Fibroblast of lung (primary cell): Measurements from ENCODE around the gene MARK4. TPM values are rescaled to one million over a fixed set of nuclear protein-coding genes. Genes with fewer than 3 reads are reported as not detected.

Experiments used
- DNase-seq, 2 donors: peaks; one replicate each; pipeline versions ENCODE4 v3.0.0 to v3.0.0-alpha.2; 2010; ENCODE audit warnings: low read depth in 2 of 2
- H2AFZ ChIP-seq: 2 replicates; pipeline ENCODE4 v1.5.1; 2012; ENCODE audit warnings: low read length, control low read depth, inconsistent platforms
- H3K27ac ChIP-seq: 2 replicates; pipeline ENCODE4 v1.5.1; 2011; ENCODE audit warnings: low read length, control low read depth; ENCODE audit not compliant: insufficient read depth
- H3K27me3 ChIP-seq: 2 replicates; pipeline ENCODE4 v1.5.1; 2011; ENCODE audit warnings: mild to moderate bottlenecking, low read length; ENCODE audit not compliant: control insufficient read depth, insufficient read depth
- H3K36me3 ChIP-seq: 2 replicates; pipeline ENCODE4 v1.5.1; 2011; ENCODE audit warnings: low read length; ENCODE audit not compliant: control insufficient read depth, insufficient read depth
- H3K4me1 ChIP-seq: 2 replicates; pipeline ENCODE4 v1.5.1; 2011; ENCODE audit warnings: low read length; ENCODE audit not compliant: control insufficient read depth, insufficient read depth; ENCODE audit errors: extremely low read depth
- H3K4me2 ChIP-seq: 2 replicates; pipeline ENCODE4 v1.5.1; 2011; ENCODE audit warnings: low read length, control low read depth; ENCODE audit not compliant: insufficient read depth; ENCODE audit errors: extremely low read depth
- H3K4me3 ChIP-seq, 4 experiments: fragments of 200-600 bp in 1 of 4; sonication (generic) in 1 of 4; replicated peaks in 1 of 4; 2 replicates each; pipeline ENCODE4 v1.5.1; 2011 to 2016; ENCODE audit warnings: low read length in 4 of 4, low read depth in 3 of 4, mild to moderate bottlenecking in 3 of 4, control low read depth in 2 of 4, inconsistent platforms in 1 of 4, mixed read lengths in 1 of 4; ENCODE audit not compliant: insufficient read depth in 1 of 4; ENCODE audit errors: control extremely low read depth in 1 of 4
- H3K79me2 ChIP-seq: 2 replicates; pipeline ENCODE4 v1.5.1; 2012; ENCODE audit warnings: mild to moderate bottlenecking, low read length, inconsistent platforms; ENCODE audit not compliant: control insufficient read depth, insufficient read depth
- H3K9ac ChIP-seq: 2 replicates; pipeline ENCODE4 v1.5.1; 2011; ENCODE audit warnings: mild to moderate bottlenecking, low read length, control low read depth; ENCODE audit not compliant: insufficient read depth
- H3K9me3 ChIP-seq: 2 replicates; pipeline ENCODE4 v1.5.1; 2012; ENCODE audit warnings: low read depth, low read length; ENCODE audit not compliant: control insufficient read depth, insufficient read depth
- H4K20me1 ChIP-seq: 2 replicates; pipeline ENCODE4 v1.5.1; 2011; ENCODE audit warnings: low read length; ENCODE audit not compliant: control insufficient read depth, insufficient read depth; ENCODE audit errors: extremely low read depth
- CTCF ChIP-seq, 2 donors: IDR thresholded peaks in 1 of 2; conservative IDR thresholded peaks in 1 of 2; 1 replicate in 1 of 2; 2 replicates in 1 of 2; pipeline ENCODE4 v1.5.1; 2011 to 2012; ENCODE audit warnings: low read length in 2 of 2, control low read depth in 1 of 2, inconsistent platforms in 1 of 2, low read depth in 1 of 2, mild to moderate bottlenecking in 1 of 2
- EZH2 ChIP-seq: IDR thresholded peaks from 2 replicates; pipeline ENCODE4 v1.5.1; 2012; ENCODE audit warnings: low read length, control low read depth, mild to moderate bottlenecking; ENCODE audit errors: missing control alignments
- polyA plus RNA-seq, 2 donors: library from polyadenylated mRNA; depleted of rRNA in 1 of 2; stranded (reverse) in 1 of 2; unstranded in 1 of 2; fragments of >200 nt; gene quantifications; 2 replicates each; pipeline ENCODE4 v1.2.1, GENCODE V29; 2011 to 2012; ENCODE audit warnings: missing spikeins in 1 of 2
- total RNA-seq: library from RNA; depleted of rRNA; stranded (reverse); fragments of >200 nt; gene quantifications from 2 replicates; pipeline ENCODE4 v1.2.1, GENCODE V29; 2014

The MARK4 gene
- total and polyA plus RNA-seq, 2 donors (not counting 1 experiment from before 2014, with no cell fraction given) = 8.9 to 14.1 TPM

GRCh38 chr19:45217957-45218334, 33.1 kb upstream of the MARK4 start:
- no peak overlapping the region for H3K4me2 ChIP-seq
- no peaks in the 10 kb centered on the region for H3K9me3 ChIP-seq
- H3K27me3 ChIP-seq = peaks cover 36% of the 10 kb centered on the region
- H3K4me1 ChIP-seq = no peaks in the 10 kb centered on the region
- no peak overlapping the region for H3K9ac ChIP-seq
- H3K4me3 ChIP-seq = no peak overlapping the region
- no peak for TF ChIP-seq EZH2
- TF ChIP-seq CTCF (conservative IDR thresholded peaks at IDR 0.05 in 1 of 2, IDR thresholded peaks at IDR 0.05 in 1 of 2; ENCODE audit: low read depth in 1 of 2, low read length in 2 of 2) = no peak
- H3K36me3 ChIP-seq = no peaks in the 10 kb centered on the region
- no peak overlapping the region for H3K27ac ChIP-seq
- no peak for DNase-seq
- H4K20me1 ChIP-seq = no peaks in the 10 kb centered on the region
- H3K79me2 ChIP-seq = no peaks in the 10 kb centered on the region
- H2AFZ ChIP-seq = no peak overlapping the region

DNA sequence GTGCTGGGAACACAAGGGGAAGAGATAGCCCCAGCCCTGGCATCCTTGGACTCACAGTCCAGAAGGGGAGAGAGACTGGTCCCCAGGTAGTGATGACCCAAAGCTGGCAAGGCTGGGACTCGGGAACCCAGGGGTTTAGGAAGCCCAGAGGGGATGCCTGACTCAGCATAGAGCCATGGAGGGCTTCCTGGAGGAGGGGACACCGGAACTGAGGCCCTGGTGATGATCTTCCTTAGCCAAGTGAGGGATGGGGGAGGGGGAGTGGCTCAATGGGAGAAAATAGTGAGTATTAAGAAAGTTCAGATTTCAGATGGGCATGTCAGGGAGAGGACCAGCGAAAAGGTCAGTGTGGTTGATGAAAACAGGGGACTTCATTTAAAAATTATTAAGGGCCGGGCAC, 32.6 kb upstream of the MARK4 start:
- Histone ChIP-seq H3K9ac (no peak overlapping the region), H3K27me3 (peaks cover 36% of the 10 kb centered on the region), H3K4me3 (no peak overlapping the region), H3K9me3 (no peaks in the 10 kb centered on the region), H4K20me1 (no peaks in the 10 kb centered on the region), H3K4me2 (no peak overlapping the region), H3K79me2 (no peaks in the 10 kb centered on the region), H3K4me1 (no peaks in the 10 kb centered on the region), H2AFZ (no peak overlapping the region), H3K27ac (no peak overlapping the region), H3K36me3 (no peaks in the 10 kb centered on the region)
- TF ChIP-seq EZH2 (no peak), CTCF (conservative IDR thresholded peaks at IDR 0.05 in 1 of 2, IDR thresholded peaks at IDR 0.05 in 1 of 2; ENCODE audit: low read depth in 1 of 2, low read length in 2 of 2) (no peak)
- DNase-seq = no peak

GRCh38 chr19:45218911-45219743, 31.9 kb upstream of the MARK4 start:
- H3K4me2 ChIP-seq = no peak overlapping the region
- H3K9me3 ChIP-seq = no peaks in the 10 kb centered on the region
- no peaks in the 10 kb centered on the region for H3K79me2 ChIP-seq
- no peak for TF ChIP-seq CTCF (conservative IDR thresholded peaks at IDR 0.05 in 1 of 2, IDR thresholded peaks at IDR 0.05 in 1 of 2; ENCODE audit: low read depth in 1 of 2, low read length in 2 of 2)
- no peak for TF ChIP-seq EZH2
- no peak overlapping the region for H2AFZ ChIP-seq
- no peaks in the 10 kb centered on the region for H3K4me1 ChIP-seq
- H3K36me3 ChIP-seq = no peaks in the 10 kb centered on the region
- no peak overlapping the region for H3K4me3 ChIP-seq
- H4K20me1 ChIP-seq = no peaks in the 10 kb centered on the region
- H3K27me3 ChIP-seq = peaks cover 36% of the 10 kb centered on the region
- DNase-seq = no peak
- no peak overlapping the region for H3K9ac ChIP-seq
- H3K27ac ChIP-seq = no peak overlapping the region
